ENCODE results near the gene PAK4.
"Not testable (repeated sequence)": the region's sequence is repeated elsewhere in the genome, so short reads cannot be mapped to it uniquely, and the experiment has no call there.

DNA sequence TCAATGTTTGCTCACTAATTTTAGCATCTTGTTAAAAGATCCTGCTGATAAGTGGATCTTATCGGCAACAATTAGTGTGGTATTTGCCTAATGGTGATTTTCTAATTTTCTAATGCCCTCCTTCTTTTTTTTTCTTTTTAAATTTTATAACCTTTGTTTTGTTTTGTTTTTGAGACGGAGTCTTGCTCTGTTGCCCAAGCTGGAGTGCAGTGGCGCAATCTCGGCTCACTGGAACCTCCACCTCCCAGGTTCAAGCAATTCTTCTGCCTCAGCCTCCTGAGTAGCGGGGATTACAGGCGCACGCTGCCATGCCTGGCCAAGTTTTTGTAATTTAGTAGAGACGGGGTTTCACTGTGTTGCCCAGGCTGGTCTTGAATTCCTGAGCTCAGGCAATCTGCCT lies 35.6 kb upstream of the PAK4 start:
- not testable (repeated sequence) for TF ChIP-seq EP300, POLR2AphosphoS5 (IDR thresholded peaks at IDR 0.05)
- TF ChIP-seq, protein P1, sequence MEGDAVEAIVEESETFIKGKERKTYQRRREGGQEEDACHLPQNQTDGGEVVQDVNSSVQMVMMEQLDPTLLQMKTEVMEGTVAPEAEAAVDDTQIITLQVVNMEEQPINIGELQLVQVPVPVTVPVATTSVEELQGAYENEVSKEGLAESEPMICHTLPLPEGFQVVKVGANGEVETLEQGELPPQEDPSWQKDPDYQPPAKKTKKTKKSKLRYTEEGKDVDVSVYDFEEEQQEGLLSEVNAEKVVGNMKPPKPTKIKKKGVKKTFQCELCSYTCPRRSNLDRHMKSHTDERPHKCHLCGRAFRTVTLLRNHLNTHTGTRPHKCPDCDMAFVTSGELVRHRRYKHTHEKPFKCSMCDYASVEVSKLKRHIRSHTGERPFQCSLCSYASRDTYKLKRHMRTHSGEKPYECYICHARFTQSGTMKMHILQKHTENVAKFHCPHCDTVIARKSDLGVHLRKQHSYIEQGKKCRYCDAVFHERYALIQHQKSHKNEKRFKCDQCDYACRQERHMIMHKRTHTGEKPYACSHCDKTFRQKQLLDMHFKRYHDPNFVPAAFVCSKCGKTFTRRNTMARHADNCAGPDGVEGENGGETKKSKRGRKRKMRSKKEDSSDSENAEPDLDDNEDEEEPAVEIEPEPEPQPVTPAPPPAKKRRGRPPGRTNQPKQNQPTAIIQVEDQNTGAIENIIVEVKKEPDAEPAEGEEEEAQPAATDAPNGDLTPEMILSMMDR (IDR thresholded peaks at IDR 0.05), result not testable (repeated sequence)

Data from gastroesophageal sphincter (tissue), 3 donors.